CD4-positive, alpha-beta T cell treated with Interleukin-2 at 100 ng/mL for 4 hours (primary cell): ENCODE results near the gene SARNP.
A peak's percentile ranks its signal among the peaks of the same experiment; 100 is the strongest.

Experiments
- DNase-seq: peaks from one replicate; pipeline ENCODE4 v3.0.0-alpha.2; 2020; ENCODE audit warnings: low spot score

The SARNP gene

GRCh38 chr12:55742719-55743405 lies 74.7 kb downstream of the SARNP start, which contains the start of gene GDF11:
Gene GDF11, plus strand, starts transcription at chr12:55743122. Its CDS starts 195 bp downstream, at chr12:55743317.
- DNase-seq: peak; percentile 77

- DNase-seq: no peak
These were observed 75.4 kb downstream of the SARNP start for GRCh38 chr12:55741931-55742680.

GRCh38 chr12:55739025-55739378 lies 78.5 kb downstream of the SARNP start:
- no peak for DNase-seq

- DNase-seq: peak; percentile 93
These were observed 79.2 kb downstream of the SARNP start for GRCh38 chr12:55738123-55739024.

GRCh38 chr12:55737581-55738122 lies 79.9 kb downstream of the SARNP start:
- DNase-seq: no peak

GRCh38 chr12:55736780-55737580 lies 80.5 kb downstream of the SARNP start:
- DNase-seq: peak; percentile 63

GRCh38 chr12:55736076-55736475 lies 81.4 kb downstream of the SARNP start:
- DNase-seq: no peak

GRCh38 chr12:55734595-55734994 lies 82.9 kb downstream of the SARNP start:
- no peak for DNase-seq

GRCh38 chr12:55733858-55734257 lies 83.7 kb downstream of the SARNP start:
- DNase-seq: no peak

GRCh38 chr12:55733021-55733555 lies 84.4 kb downstream of the SARNP start:
- no peak for DNase-seq

- DNase-seq: no peak
These were observed 85.2 kb downstream of the SARNP start for GRCh38 chr12:55732288-55732687.

- peak; percentile 29 for DNase-seq
These were observed 87.4 kb downstream of the SARNP start for GRCh38 chr12:55729819-55730818.

- peak; percentile 55 for DNase-seq
These were observed 88.3 kb downstream of the SARNP start, which contains the start of gene CD63 for GRCh38 chr12:55728939-55729818. Gene CD63, minus strand, starts transcription at chr12:55729009. Its CDS starts 668 bp downstream, at chr12:55728341.

GRCh38 chr12:55728186-55728938 lies 89.2 kb downstream of the SARNP start:
- DNase-seq: no peak

- DNase-seq: no peak
These were observed 89.8 kb downstream of the SARNP start for GRCh38 chr12:55727643-55728185.

- DNase-seq: no peak
These were observed 90.6 kb downstream of the SARNP start for GRCh38 chr12:55726971-55727370.

GRCh38 chr12:55725556-55725955 lies 92.0 kb downstream of the SARNP start:
- DNase-seq: no peak

GRCh38 chr12:55724940-55725309 lies 92.6 kb downstream of the SARNP start:
- no peak for DNase-seq
